GM18868 (cell line): Measurements from ENCODE around the gene TLK1.
"Not testable (repeated sequence)": the region's sequence is repeated elsewhere in the genome, so short reads cannot be mapped to it uniquely, and the experiment has no call there.

Experiments
- ATAC-seq: cut with Tn5 transposase; IDR thresholded peaks from one replicate; pipeline ENCODE4 v1.9.1; 2021; ENCODE audit warnings: mild to moderate bottlenecking, moderate library complexity; ENCODE audit not compliant: unreplicated experiment

Gene TLK1

DNA sequence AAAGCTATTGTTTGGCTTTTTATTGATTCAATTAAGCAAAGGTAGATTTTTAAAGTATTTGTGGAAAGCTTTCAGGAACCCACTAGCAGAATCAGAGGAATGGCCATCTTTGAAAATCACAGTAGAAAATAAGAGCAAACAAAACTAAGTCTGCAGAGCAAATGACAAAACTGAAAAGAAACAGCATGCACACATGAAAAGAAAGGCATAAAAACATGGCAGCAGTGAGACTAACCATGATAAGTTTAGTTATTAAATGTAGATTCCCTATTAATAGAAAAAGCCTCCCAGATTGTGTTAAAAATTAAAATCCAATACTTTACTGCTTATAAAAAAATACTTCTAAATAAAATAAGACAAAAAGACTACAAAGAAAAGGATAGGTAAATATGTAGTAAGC, 9.1 kb upstream of the TLK1 start:
- no peak for ATAC-seq

DNA sequence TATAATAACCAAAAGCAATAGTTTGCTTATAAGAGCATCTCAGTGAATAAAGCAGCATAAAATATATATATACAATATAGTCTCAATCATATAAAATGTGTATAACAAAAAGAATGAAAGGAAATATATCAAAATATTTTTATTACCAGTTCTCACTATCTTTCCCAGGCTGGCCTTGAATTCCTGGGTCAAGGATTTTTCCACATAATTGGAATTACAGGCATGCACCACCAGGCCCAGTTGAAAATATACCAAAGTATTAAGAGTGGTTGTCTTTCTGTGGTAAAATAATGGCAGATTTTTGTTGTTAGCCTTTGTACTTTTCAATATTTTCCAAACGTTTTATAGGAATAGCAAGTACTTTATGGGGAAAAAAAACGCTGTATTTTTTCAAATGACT, 8.6 kb upstream of the TLK1 start:
- ATAC-seq, result no peak

DNA sequence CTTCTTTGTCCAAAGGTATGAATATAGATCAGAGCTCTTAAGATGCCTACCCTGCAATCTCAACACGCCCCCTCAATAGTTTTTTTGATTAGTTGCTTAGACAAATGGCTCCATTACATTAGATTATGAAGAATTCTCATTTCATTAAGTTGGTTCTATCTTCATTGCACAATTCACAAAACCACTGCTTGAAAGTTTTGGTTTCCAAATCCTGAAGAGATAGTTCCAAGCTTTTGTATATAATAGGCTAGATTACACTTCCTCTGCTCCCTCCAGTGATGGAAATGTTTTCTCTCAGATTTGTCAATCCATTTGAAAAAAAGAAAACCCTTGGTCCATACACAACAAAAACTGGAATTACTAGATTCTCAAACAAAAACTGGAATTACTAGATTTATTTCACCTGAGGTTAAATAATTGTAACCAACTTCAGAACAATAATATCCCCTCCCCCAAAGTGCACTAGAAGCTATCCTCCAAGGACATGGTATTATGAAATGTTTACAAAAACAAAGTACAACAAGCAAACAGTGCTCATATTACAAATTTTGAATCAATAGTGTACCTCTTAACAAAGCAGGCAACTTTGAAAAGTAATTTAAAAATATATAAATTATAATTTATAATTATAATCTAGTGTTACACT, 6.8 kb upstream of the TLK1 start:
- no peak for ATAC-seq

DNA sequence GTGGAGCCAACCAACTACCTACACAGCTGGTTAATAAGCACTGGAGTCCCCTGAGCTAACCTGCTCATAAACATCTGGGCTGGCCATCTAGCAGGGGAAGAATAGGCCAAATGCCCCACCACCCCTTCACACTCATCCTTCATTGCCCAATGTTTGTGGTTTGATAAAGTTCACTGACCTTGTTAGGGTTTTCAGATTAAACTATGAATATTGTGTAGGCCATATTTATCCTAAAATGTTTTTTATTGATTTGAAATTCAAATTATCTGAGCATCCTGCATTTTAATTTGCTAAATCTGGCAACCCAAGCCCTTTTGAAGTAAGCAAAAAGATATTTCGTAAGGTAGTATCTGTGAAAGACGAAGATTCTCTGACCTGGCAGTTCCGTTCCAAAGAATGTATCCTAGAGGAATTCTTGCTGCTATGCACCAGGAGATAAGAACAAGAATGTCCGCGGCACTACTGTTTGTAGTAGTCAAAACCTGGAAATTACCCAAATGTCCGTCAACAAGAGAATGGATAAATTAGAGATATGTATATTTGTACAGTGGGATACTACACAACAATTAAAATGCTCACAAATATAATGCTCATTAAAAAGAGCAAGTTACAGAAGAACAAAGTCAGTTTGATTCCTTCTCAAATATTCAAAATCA, 5.8 kb upstream of the TLK1 start:
- ATAC-seq, result no peak

DNA sequence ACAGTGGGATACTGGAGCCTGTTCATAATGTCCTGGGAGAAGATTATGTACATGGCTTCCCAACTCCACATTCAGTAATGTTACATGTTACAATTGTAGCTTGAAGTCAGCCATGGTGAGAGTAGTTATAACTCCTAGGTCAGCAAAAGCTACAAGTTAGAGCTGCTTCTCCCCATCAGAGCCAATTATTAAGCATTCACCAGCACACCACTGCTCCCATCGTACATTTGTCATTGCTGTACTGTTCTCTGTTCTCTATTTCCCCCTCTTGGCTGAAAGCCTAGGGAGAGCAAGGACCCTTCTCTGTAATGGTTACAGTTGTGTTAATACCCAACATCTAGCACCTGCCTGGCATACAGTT, 5.3 kb upstream of the TLK1 start:
- no peak for ATAC-seq

DNA sequence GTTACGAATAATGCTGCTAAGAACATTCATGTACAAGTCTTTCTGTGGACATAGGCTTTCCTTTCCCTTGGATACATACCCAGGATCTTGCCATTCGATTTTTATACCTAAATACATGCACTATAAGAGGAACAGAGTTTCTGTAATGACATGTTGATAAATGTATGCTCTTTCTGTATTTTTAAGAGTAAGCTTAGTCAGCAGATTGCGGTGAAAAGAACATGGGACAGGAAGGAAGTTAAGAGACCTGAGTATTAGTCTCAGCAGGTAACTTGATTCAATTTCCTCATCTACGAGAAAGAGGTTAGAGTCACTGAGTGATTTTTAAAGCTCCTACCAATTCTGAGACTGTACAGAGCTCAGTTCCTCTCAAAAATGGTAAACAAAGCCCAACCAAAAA, 2.6 kb upstream of the TLK1 start:
- ATAC-seq, result no peak

DNA sequence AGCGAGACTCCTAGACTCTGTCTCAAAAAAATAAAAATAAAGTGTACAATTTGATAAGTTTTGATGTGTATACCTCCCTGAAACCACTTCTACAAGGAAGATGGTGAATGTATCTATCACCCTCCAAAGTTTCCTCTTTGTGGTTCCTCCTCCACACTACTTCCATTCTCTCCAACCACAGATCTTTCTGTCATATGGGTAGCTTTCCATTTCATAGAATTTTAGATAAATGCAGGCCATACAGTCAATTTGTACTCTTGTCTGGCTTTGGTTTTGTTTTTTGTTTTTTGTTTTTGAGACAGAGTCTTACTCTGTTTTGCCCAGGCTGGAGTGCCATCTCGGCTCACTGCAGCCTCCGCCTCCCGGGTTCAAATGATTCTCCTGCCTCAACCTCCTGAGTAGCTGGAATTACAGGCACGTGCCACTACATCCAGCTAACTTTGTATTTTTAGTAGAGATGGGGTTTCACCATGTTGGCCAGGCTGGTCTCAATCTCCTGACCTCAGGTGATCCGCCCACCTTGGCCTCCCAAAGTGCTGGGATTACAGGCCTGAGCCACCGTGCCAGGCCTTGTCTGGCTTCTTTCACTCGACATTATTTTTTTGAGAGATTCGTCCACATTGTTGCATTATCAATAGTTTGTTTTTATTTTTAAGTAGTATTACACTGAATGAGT, 2.0 kb upstream of the TLK1 start:
- not testable (repeated sequence) for ATAC-seq

DNA sequence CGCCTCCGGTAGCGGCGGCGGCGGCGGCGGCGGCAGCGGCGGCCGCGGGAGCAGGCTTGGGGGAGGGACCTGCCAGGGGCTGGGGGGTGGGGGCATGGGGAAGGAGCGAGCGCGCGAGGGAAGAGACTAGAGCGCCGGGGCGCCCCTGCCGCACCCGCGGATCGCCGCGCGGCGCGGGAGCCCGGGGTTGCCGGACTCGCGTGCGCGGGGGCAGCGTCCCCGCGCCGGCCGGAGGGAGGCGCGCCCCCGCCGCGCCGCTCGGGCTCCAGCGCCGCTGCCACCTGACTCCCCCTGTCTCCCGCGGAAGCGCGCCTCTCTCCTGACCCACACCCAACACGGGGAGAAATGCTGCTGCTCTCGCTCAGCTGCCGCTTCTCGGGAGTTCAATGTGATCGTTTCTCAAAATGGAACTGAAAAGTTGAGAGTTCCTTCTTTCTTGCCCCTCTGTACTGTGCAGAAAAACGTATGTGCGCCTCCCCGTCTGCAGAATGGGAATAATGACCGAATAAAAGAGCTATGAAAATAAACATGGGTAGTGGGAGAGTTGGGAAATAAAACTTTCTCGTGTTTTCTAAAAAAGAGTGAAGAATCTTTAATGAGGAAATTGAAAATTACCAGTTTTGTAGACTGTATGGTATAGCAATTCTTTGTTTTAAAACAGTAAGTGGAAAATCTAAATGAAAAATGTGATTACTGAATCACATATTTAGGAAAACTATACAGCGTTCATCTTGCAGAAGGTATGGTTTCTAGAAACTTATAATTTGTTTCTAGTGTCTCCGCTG, 455 bp upstream of the TLK1 start:
- ATAC-seq, result peak; percentile 56

DNA sequence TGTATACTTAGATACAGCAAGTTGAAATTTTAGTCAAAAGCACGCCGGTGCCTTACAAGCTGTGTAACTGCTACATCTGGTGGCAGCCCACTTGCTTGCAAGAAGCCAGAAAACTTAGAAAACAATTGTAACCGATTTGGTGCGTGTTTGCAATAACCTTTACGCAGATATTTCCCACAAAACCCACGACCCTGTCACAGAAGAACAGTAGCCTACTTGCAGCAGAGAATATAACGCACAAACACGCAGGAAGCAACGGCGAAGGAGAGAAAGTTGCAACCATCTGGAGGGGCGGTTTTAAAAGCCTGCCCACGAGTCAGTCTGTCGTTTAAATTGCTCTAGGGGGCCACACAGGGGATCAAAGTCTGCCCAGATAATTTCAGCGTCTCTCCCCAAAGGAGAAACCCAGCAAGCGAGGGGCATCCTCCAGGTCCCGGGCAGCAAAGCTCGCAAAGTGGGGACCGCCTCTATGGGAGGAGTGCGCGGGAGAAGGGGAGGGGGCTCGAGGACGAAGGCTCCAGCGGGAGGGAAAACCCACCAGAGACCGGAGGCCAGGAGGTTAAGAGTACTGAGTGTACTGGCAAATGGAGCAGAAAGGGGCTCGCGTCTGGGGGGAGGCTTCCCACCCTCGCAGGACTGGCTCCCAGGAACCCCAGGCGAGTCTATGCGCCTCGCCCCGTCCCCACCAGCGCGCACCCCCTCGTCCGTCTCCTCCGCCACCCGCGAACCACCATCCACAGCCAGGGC, 1.1 kb downstream of the TLK1 start:
- peak; percentile 19 for ATAC-seq

DNA sequence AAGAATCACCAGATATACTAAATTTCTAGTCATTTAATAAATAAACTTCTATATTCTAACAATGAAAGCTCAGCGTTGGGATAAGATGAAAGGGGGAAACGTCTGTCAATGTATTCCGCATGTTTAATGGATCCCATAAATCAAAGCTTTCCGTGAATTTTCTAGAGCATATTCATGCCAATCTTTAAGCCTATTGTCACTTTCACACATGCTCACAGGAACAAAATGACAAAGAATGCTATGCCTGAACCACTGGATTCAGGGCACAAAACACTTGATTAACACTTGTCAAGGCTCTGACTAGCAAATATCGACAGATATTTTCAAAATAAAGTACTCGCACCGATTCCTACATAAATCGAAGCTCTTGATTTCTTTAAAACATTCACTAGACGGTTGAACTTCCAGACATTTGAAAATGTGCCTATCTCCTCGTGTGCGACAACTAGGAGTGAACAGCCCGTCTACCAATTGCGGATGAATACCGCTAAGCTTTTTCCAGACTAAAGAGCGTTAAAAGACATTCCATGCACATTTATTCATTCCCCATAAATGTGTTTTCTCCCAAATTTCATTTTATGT, 1.8 kb downstream of the TLK1 start:
- ATAC-seq, result no peak

DNA sequence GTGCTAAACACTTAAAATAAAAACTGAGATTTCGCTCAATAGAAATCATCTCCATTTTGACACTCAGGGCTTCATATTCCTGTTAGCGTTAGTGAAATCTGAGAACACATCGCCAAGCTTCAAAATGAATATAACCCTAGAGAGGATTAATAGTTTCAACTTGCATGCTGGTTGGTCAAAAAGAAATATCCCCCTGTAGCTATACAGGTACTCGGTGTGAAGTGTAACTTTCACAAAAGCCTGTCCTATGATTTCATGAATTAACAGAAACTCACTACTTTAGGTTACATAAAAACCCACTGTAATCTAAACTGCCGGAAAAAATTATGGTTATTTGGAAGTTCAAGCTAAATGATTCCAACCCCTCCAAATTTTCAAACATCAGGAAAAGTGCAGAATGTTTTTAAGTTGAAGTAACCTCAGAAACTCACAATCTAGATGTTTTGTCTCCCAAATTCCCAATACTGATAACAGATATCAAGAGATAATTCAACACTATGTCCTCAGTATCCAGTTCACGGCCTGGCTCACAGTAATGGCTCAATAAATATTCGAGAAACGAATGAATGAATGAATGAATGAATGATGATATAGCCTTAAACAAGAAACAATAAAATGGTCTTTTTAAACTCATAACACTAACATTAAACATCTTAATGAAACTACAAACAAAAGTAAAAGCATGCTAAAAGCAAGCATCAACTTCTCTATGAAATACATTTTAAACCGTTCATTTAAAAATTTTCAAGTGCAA, 2.5 kb downstream of the TLK1 start:
- ATAC-seq, result no peak

DNA sequence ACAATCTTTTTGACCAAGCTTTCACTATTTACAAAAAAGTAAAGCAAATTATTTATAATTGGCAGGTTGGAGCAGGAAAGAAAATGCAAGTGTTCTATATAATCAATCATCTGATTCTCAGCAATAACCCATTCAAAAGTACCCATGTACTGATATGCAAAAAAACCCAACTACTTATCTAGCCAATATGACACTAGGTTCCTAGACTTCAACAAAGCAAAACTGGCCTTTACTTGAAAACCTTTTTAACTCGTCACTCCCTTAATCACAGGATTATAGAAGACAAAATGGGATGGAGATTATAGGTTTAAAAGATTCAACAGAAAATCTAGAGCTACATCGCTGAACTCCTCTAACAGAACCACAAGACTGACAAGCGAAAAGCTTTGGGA, 3.6 kb downstream of the TLK1 start:
- ATAC-seq, result no peak

DNA sequence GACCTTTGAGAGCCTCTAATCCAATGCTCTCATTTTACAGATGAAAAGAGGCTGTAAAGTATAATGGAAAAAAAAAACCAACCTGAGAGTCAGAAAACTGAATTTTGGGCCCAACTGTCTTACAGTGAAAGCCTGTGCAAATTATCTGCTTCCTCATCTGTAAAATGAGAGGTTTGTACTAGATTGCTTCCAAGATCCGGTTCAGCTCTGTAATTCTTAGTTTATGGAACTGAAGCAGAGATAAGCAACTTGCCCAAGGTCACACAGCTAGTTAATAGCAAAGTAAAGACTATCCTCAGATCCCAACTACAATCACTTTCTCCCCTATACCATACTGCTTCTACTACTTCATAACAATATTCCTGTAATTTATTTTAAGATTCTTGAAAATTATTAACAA, 6.3 kb downstream of the TLK1 start:
- ATAC-seq, result no peak

DNA sequence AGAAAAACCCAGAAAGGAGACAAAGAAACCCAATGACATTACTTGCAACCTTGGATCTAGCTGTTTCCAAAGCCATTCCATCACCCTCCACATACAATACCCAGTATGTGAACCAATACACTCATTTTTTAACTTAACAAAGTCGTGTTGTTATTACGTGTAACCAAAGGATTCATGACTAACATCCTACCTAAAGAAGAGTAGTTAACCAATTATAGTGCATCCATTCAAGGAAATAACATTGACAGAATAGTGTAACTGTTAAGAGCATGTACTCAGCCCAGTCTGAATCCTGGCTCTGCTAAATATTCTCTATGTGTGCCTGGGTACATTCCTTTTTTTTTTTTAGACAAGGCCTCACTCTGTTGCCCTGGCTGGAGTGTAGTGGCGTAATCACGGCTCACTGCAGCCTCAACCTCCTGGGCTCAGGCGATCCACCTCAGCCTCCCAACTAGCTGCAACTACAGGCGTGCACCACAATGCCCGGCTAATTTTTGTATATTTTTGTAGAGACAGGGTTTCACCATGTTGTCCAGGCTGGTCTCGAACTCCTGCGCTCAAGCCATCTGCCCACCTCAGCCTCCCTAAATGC, 9.9 kb downstream of the TLK1 start:
- ATAC-seq, result no peak

DNA sequence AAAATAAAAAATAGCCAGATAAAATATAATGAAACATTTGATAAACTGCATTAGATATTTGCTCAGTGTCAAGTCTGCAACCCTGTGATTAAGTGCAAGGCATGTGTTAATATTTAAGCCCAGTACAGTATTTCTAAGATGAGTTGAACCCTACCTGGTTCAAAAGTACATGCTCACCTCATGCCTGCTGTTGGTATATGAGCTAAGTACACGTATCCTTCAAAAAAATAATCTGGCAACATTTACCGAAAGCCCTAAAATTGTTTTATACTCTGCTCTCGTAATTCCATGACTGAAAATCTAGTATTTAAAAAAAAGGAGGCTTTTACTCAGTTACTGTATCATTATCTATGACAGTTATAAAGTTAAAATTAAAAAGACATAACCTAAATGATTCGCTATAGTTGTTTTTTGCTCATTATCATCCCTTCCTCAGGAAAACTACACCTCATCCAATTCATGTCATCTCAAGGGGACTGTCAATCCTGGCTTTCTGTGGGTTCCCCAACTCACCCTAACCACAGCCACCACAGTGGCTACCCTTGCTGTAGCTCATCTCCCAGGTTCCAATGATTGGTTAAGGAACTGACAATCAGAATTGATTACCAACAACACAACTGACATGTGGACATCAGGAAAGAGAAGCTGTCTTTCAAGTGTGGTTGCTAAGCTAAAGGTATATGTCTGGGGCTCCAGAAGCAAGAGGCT, 10.6 kb downstream of the TLK1 start:
- ATAC-seq, result no peak

DNA sequence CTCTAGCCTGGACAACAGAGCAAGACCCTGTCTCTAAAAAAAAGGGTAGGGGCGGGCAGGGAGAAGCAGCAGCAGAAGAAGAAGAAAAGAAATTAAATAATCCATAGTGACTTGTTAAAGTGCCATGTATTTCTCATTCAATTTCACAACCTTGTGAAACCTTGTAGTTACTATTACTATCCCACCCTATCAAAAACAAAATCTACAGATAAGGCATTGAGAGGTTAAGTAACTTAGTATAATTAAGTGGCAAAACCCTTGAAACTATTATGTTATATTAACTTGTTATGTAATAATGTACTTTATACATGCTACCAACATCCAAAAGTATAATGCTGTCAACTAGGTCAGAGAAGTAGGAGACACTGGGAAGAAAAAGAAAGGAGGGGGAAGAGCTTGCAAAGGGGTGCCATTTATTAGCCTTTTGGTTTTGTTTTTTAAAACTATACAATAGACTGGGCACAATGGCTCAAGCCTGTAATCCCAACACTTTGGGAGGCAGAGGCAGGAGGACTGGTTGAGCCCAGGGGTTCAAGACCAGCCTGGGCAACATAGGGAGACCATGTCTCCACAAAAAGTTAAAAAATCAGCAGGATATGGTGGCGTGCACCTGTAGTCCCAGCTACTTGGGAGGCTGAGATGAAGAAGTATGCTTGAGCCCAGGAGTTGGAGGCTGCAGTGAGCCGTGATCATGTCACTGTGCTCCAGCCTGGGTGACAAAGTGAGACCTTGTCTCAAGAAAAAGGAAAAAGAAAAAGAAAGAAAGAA, 11.3 kb downstream of the TLK1 start:
- no peak for ATAC-seq

DNA sequence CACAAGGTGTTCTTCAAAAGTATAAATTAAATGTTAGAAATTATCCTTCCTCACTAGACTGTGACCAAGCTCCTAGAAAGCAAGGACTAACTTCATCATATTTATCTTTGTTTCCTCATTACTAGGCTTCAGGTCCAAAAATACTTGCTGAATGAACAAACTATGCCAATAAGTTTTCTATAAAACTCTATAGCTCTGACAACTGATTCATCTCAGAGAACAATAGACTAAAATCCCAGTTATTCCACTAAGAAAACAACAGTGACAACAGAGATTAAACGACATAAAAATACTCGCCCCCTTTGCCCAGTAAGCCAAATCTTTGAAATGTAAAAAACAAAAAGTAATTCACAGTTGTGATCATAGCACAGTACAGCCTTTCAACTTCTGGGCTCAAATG, 13.6 kb downstream of the TLK1 start:
- no peak for ATAC-seq

DNA sequence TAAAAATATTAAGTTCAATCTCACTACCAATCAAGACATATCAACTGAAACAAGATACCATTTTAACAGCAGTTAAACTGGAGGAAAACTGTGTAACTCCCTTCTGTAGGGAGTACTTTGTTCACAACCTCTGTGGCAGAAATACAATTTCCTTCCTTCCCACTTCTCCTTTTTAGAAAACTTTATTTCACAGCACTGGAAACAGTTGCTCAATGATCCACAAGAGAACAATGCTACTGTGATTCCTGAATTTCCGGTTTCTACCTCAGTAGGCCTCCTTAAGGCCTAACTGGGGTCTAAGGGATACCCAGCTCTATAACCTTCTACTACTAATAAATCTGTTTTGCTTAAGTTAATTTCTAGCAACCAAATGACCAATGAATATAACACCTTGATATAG, 14.1 kb downstream of the TLK1 start:
- no peak for ATAC-seq
